Measurements from ENCODE around the gene EDRF1.

- TF ChIP-seq TAF1 (IDR thresholded peaks at IDR 0.05; ENCODE audit: low read depth, low read length) (no peak), POLR2A (IDR thresholded peaks at IDR 0.05; ENCODE audit: low read depth, low read length) (no peak), POLR2AphosphoS5 (IDR thresholded peaks at IDR 0.05; ENCODE audit: low read depth, low read length) (no peak), PAX5 (IDR thresholded peaks at IDR 0.05; ENCODE audit: insufficient read depth, low read length, severe bottlenecking) (no peak)
These were observed 63.1 kb downstream of the EDRF1 start for GRCh38 chr10:125782616-125783015.
